K562 (cell line): ENCODE data around the gene CCDC93. TPM values are rescaled to one million over a fixed set of nuclear protein-coding genes. Genes with fewer than 3 reads are reported as not detected.

Experiments used
- ATAC-seq: fragments of 200-7000 bp; cut with Tn5 transposase; 3 replicates; pipeline ENCODE4 v1.9.1; 2020; ENCODE audit warnings: moderate library complexity
- BruUV-seq: library from RNA; stranded (reverse); fragments of 400-500 nt; replicated peaks from 2 replicates; lab custom pipeline; 2021; lab: Mats Ljungman, UMichigan
- CTCF ChIA-PET: fragments of 300-600 bp; formaldehyde crosslinking; extraction: SDS; loops from one replicate; lab custom pipeline; 2021; ENCODE audit warnings: low intra/inter-chr PET ratio; lab: Yijun Ruan, JAX
- POLR2A ChIA-PET: fragments of 300-600, 350-650 bp; sonication (Branson Sonifier 250); formaldehyde crosslinking; extraction: SDS; loops from one replicate; lab custom pipeline; 2021; ENCODE audit warnings: antibody characterized with exemption, inconsistent platforms; lab: Yijun Ruan, JAX
- DNase-seq, 4 experiments: peaks; one replicate each; pipeline versions ENCODE4 v3.0.0 to v3.0.0-alpha.2; 2011 to 2018; ENCODE audit warnings: low spot score in 3 of 4, mixed read lengths in 3 of 4; ENCODE audit errors: extremely low read depth in 1 of 4
- FAIRE-seq: peaks from 2 replicates; lab custom pipeline; 2011; peaks lifted over from hg19 to GRCh38; lab: Jason Lieb, UNC
- H2AFZ ChIP-seq: 2 replicates; pipeline ENCODE4 v1.6.0; 2011; ENCODE audit warnings: low read depth, low read length, control low read depth, inconsistent platforms
- H3K27ac ChIP-seq: fragments of 200-600 bp; 3 replicates; pipeline ENCODE4 v1.8.0; 2011; ENCODE audit warnings: low read depth, mild to moderate bottlenecking, control low read depth, inconsistent platforms, low read length, moderate library complexity, mixed read lengths; ENCODE audit errors: extremely low read depth
- H3K27me3 ChIP-seq, 2 experiments: fragments of 300-600 bp in 1 of 2; 2 replicates in 1 of 2; 3 replicates in 1 of 2; pipeline versions ENCODE4 v1.6.0 to v1.8.0; 2011; ENCODE audit warnings: inconsistent platforms in 2 of 2, low read length in 2 of 2, mild to moderate bottlenecking in 1 of 2, mixed read lengths in 1 of 2, moderate library complexity in 1 of 2; ENCODE audit not compliant: control insufficient read depth in 2 of 2, insufficient read depth in 2 of 2
- H3K36me3 ChIP-seq: fragments of 300-600 bp; 3 replicates; pipeline ENCODE4 v1.8.0; 2011; ENCODE audit warnings: mild to moderate bottlenecking, low read length, inconsistent platforms; ENCODE audit not compliant: control insufficient read depth, insufficient read depth
- H3K4me1 ChIP-seq, 2 experiments: fragments of 200-600 bp in 1 of 2; replicated peaks in 1 of 2; 2 replicates in 1 of 2; 3 replicates in 1 of 2; pipeline versions ENCODE4 v1.5.1 to v1.8.0; 2011; ENCODE audit warnings: inconsistent platforms in 2 of 2, low read length in 2 of 2, mild to moderate bottlenecking in 1 of 2, mixed read lengths in 1 of 2, moderate library complexity in 1 of 2; ENCODE audit not compliant: control insufficient read depth in 2 of 2, insufficient read depth in 2 of 2
- H3K4me2 ChIP-seq: 2 replicates; pipeline ENCODE4 v1.6.1; 2011; ENCODE audit warnings: low read length, control low read depth, inconsistent platforms, mixed read lengths; ENCODE audit not compliant: insufficient read depth
- H3K4me3 ChIP-seq: fragments of 200-600 bp; sonication (generic), shearing (Covaris generic); 2 replicates; pipeline ENCODE4 v1.5.1; 2016; ENCODE audit warnings: control low read depth, inconsistent platforms
- H3K79me2 ChIP-seq: fragments of 200-600 bp; 3 replicates; pipeline ENCODE4 v1.8.0; 2011; ENCODE audit warnings: low read length, inconsistent platforms; ENCODE audit not compliant: control insufficient read depth, insufficient read depth
- H3K9ac ChIP-seq, 2 experiments: 2 replicates each; pipeline versions ENCODE4 v1.6.0 to v1.6.1; 2011; ENCODE audit warnings: low read depth in 2 of 2, low read length in 2 of 2, control low read depth in 1 of 2, inconsistent platforms in 1 of 2, mild to moderate bottlenecking in 1 of 2, mixed read lengths in 1 of 2; ENCODE audit not compliant: insufficient read depth in 1 of 2
- H3K9me1 ChIP-seq: one replicate; pipeline ENCODE4 v1.6.0; 2011; ENCODE audit warnings: inconsistent platforms, mild to moderate bottlenecking, low read length, moderate library complexity; ENCODE audit not compliant: control insufficient read depth, insufficient read depth
- H3K9me3 ChIP-seq: replicated peaks from 2 replicates; pipeline ENCODE4 v1.5.1; 2011; ENCODE audit warnings: low read depth, low read length, inconsistent platforms; ENCODE audit not compliant: control insufficient read depth, insufficient read depth
- H4K20me1 ChIP-seq: replicated peaks from 2 replicates; pipeline ENCODE4 v1.6.1; 2011; ENCODE audit warnings: low read length, inconsistent platforms, mixed read lengths; ENCODE audit not compliant: control insufficient read depth, insufficient read depth
- CBFA2T2 ChIP-seq: fragments of 450-650 bp; conservative IDR thresholded peaks from 2 replicates; pipeline ENCODE4 v1.6.1; 2017; ENCODE audit warnings: mild to moderate bottlenecking
- CBFA2T3 ChIP-seq: fragments of 450-650 bp; IDR thresholded peaks from 2 replicates; pipeline ENCODE4 v1.6.1; 2017
- CREB1 ChIP-seq, 2 experiments: sonication (generic) in 1 of 2; formaldehyde crosslinking in 1 of 2; IDR thresholded peaks; 2 replicates each; pipeline versions ENCODE4 v1.6.1 to v1.8.0; 2012 to 2022; ENCODE audit warnings: inconsistent platforms in 1 of 2, mild to moderate bottlenecking in 1 of 2, missing genetic modification reagents in 1 of 2, moderate library complexity in 1 of 2
- ESRRB ChIP-seq: fragments of 250-450 bp; sonication (Bioruptor Pico); IDR thresholded peaks from 2 replicates; pipeline ENCODE4 v1.5.0; 2020; ENCODE audit warnings: mild to moderate bottlenecking, moderate library complexity, borderline replicate concordance
- TAL1 ChIP-seq: fragments of 450-650 bp; IDR thresholded peaks from 2 replicates; pipeline ENCODE4 v1.6.1; 2016; ENCODE audit warnings: mild to moderate bottlenecking
- ZNF184 ChIP-seq: sonication (generic); formaldehyde crosslinking; IDR thresholded peaks from 2 replicates; pipeline ENCODE4 v1.5.0; 2020; ENCODE audit warnings: missing genetic modification reagents
- ZNF551 ChIP-seq: fragments of 250-450 bp; sonication (Bioruptor Pico); IDR thresholded peaks from 2 replicates; pipeline ENCODE4 v1.5.0; 2021; ENCODE audit warnings: mild to moderate bottlenecking, moderate library complexity
- ZNF561 ChIP-seq: fragments of 450-650 bp; formaldehyde crosslinking; conservative IDR thresholded peaks from 2 replicates; pipeline ENCODE4 v1.4.0; 2020; ENCODE audit warnings: mild to moderate bottlenecking, moderate library complexity
- ZNF589 ChIP-seq: fragments of 200-800 bp; sonication (Bioruptor generic); IDR thresholded peaks from 2 replicates; pipeline ENCODE4 v1.6.1; 2016; ENCODE audit warnings: low read depth, missing genetic modification characterization, missing compliant biosample characterization
- ZNF764 ChIP-seq: fragments of 250-450 bp; sonication (Bioruptor Pico); IDR thresholded peaks from 2 replicates; pipeline ENCODE4 v1.4.0; 2020; ENCODE audit warnings: low read depth, mild to moderate bottlenecking, moderate library complexity
- ZZZ3 ChIP-seq: fragments of 450-650 bp; IDR thresholded peaks from 2 replicates; pipeline ENCODE4 v1.6.1; 2016; ENCODE audit warnings: antibody characterized with exemption, mild to moderate bottlenecking, moderate library complexity
- in situ Hi-C: fragments of 300-500 bp; cut with MboI; formaldehyde crosslinking; loops from 4 replicates; pipeline ENCODE4 v1.15.0; 2018; ENCODE audit warnings: inconsistent platforms, mixed read lengths
- intact Hi-C: fragments of 100-400 bp; cut with micrococcal nuclease; formaldehyde crosslinking; loops from 2 replicates; pipeline ENCODE4 v1.14.2; 2022
- polyA plus RNA-seq, 8 experiments: library from polyadenylated mRNA; depleted of rRNA in 4 of 8; stranded (reverse) in 5 of 8; unstranded in 3 of 8; fragments of >200 nt; fragmentation: Nextera tagmentation in 2 of 8; fragmentation: Illumina TruSeq in 1 of 8; extraction: Ambion mirVana in 2 of 8; extraction: Trizol in 1 of 8; gene quantifications; 2 replicates each; pipeline versions ENCODE4 v1.2.1 to v1.2.3, GENCODE V29; 2011 to 2014; ENCODE audit warnings: inconsistent platforms in 1 of 8, missing spikeins in 1 of 8
- total RNA-seq, 7 experiments: library from RNA; depleted of rRNA in 6 of 7; stranded (reverse); fragments of >200 nt in 6 of 7; fragmentation: Illumina TruSeq in 2 of 7; extraction: Trizol in 2 of 7; gene quantifications; 2 replicates each; pipeline versions ENCODE4 v1.2.1 to v1.2.3, GENCODE V29; 2011 to 2021; ENCODE audit warnings: low replicate concordance in 1 of 7

The CCDC93 gene
- total and polyA plus RNA-seq, 9 of the 15 experiments (the other 6 are each of a cell fraction or from before 2014, with no cell fraction given): 3.3 to 19.3 (median 12.4) TPM

DNA sequence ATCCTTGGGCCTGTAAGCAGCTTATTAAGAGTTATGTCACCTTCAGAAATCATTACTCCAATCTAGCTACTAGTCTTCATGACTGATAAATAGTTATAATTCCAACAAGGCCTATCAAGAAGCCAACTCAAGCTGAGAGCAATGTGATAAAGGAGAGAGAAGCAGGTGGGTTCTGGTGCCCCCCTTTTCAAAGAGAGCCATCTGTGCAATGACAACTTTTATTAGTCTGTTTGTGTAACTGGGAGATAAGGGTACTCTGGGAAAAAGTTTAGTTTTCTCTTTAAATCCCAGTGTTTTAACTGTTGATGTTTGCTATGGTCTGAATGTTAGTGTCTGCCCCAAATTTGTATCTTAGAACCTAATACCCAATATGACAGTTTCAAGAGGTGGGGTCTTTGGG, 60.6 kb downstream of the CCDC93 start:
- H4K20me1 ChIP-seq: no peaks in the 10 kb centered on the region; the same call in 1 of the 2 replicates
- no peaks in the 10 kb centered on the region for H3K27me3 ChIP-seq
- in situ Hi-C loops (no loop called here), intact Hi-C loops (no loop called here)
- ATAC-seq (no peak), DNase-seq (no peak), FAIRE-seq (no peak)
- H3K79me2 ChIP-seq: no peaks in the 10 kb centered on the region
- no peak overlapping the region for H3K9ac ChIP-seq
- no peak overlapping the region for H2AFZ ChIP-seq
- BruUV-seq: no TSS peak
- ChIA-PET CTCF (no interaction called here), POLR2A (no interaction called here)
- H3K4me2 ChIP-seq: no peak overlapping the region
- H3K9me3 ChIP-seq: no peaks in the 10 kb centered on the region
- no peak overlapping the region for H3K27ac ChIP-seq
- TF ChIP-seq ZNF764: no peak
- peak; percentile 48; the same call in 1 of the 2 replicates for TF ChIP-seq TAL1
- TF ChIP-seq CBFA2T2: peak; percentile 28
- peak; percentile 51; the same call in 1 of the 2 replicates for TF ChIP-seq CBFA2T3
- H3K9me1 ChIP-seq: no peaks in the 10 kb centered on the region
- no peaks in the 10 kb centered on the region; a peak in 2 of 5 replicates for H3K4me1 ChIP-seq
- no peak overlapping the region for H3K4me3 ChIP-seq
- peaks cover 87% of the 10 kb centered on the region for H3K36me3 ChIP-seq

DNA sequence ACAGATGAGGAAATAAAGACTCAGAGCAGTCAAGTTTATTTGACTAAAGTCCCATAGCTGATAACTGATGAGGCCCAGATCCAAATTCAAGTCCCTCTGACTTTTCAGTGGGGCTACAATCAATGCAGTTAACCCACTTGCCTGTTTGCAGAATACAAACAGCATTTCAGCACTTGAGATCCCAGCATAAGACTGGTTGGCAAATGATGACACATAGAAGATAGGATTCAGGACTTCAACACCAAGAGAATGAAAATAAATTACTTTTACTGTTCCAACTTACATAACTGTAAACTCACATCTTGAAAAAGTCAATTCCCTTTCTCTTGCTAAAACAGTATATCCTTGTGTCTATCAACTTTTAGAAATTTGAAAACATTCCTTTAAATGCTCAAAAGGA, 61.2 kb downstream of the CCDC93 start:
- Histone ChIP-seq H3K4me1 (no peaks in the 10 kb centered on the region; a peak in 2 of 5 replicates), H3K36me3 (peaks cover 87% of the 10 kb centered on the region), H3K4me2 (no peak overlapping the region), H3K9me1 (no peaks in the 10 kb centered on the region), H3K79me2 (no peaks in the 10 kb centered on the region), H3K27me3 (no peaks in the 10 kb centered on the region), H2AFZ (no peak overlapping the region), H4K20me1 (no peaks in the 10 kb centered on the region; the same call in 1 of the 2 replicates), H3K4me3 (no peak overlapping the region), H3K27ac (no peak overlapping the region), H3K9me3 (no peaks in the 10 kb centered on the region), H3K9ac (no peak overlapping the region)
- ChIA-PET CTCF (no interaction called here), POLR2A (no interaction called here)
- in situ Hi-C loops (no loop called here), intact Hi-C loops (no loop called here)
- no peak for FAIRE-seq
- DNase-seq: no peak
- ATAC-seq: no peak
- TF ChIP-seq ZNF551 (no peak), ZZZ3 (no peak), ESRRB (no peak), ZNF589 (CRISPR knock-in tag) (no peak), CBFA2T3 (no peak), ZNF561 (CRISPR knock-in tag) (no peak), CREB1 (IDR thresholded peaks at IDR 0.05) (no peak), CREB1 (CRISPR knock-in tag; IDR thresholded peaks at IDR 0.05) (no peak), ZNF184 (CRISPR knock-in tag) (no peak)
- BruUV-seq: no TSS peak
